T-helper 17 cell (primary cell): Measurements from ENCODE around the gene AMOTL2. TPM values are rescaled to one million over a fixed set of nuclear protein-coding genes. Genes with fewer than 3 reads are reported as not detected.

ENCODE experiments used
- ATAC-seq: fragments of 150-1000 bp; cut with Tn5 transposase; 2 replicates; pipeline ENCODE4 v1.10.0; 2021; ENCODE audit warnings: mild to moderate bottlenecking, moderate library complexity
- DNase-seq, 3 donors: peaks; one replicate each; pipeline versions ENCODE4 v3.0.0 to v3.0.0-alpha.2; 2020 to 2021
- H3K9me3 ChIP-seq: one replicate; pipeline ENCODE4 v1.7.0; 2013; ENCODE audit warnings: low read length, mild to moderate bottlenecking; ENCODE audit not compliant: control insufficient read depth, poor library complexity, severe bottlenecking
- H3K27ac Mint-ChIP-seq: one replicate; pipeline ENCODE4 v1.8.0; 2022; ENCODE audit warnings: mild to moderate bottlenecking, moderate library complexity, mixed read lengths
- H3K27me3 Mint-ChIP-seq: one replicate; pipeline ENCODE4 v1.8.0; 2022; ENCODE audit warnings: mixed read lengths
- H3K36me3 Mint-ChIP-seq: one replicate; pipeline ENCODE4 v1.8.0; 2022; ENCODE audit warnings: low read depth, mixed read lengths
- H3K4me1 Mint-ChIP-seq: one replicate; pipeline ENCODE4 v1.8.0; 2022; ENCODE audit warnings: mild to moderate bottlenecking, mixed read lengths
- H3K4me3 Mint-ChIP-seq: one replicate; pipeline ENCODE4 v1.8.0; 2022; ENCODE audit warnings: mild to moderate bottlenecking, moderate library complexity, mixed read lengths
- total RNA-seq, 4 donors: library from RNA in 2 of 4; stranded (reverse) in 2 of 4; gene quantifications; one replicate each; pipeline ENCODE4 v1.2.3 and lab custom pipeline; 2022 to 2026

The AMOTL2 gene
- total RNA-seq, 2 donors from 2014 or later = not detected

- H3K27ac Mint-ChIP-seq = no peak overlapping the region
- H3K9me3 ChIP-seq = no peaks in the 10 kb centered on the region
- H3K36me3 Mint-ChIP-seq = peaks cover 2% of the 10 kb centered on the region
- peaks cover 5% of the 10 kb centered on the region for H3K4me1 Mint-ChIP-seq
- peaks cover 66% of the 10 kb centered on the region for H3K27me3 Mint-ChIP-seq
- H3K4me3 Mint-ChIP-seq = no peak overlapping the region
- ATAC-seq = no peak
- no peak for DNase-seq
Observed at GRCh38 chr3:134326760-134327593, 47.3 kb downstream of the AMOTL2 start.

- H3K27ac Mint-ChIP-seq = no peak overlapping the region
- H3K36me3 Mint-ChIP-seq = peaks cover 2% of the 10 kb centered on the region
- H3K4me3 Mint-ChIP-seq = no peak overlapping the region
- H3K9me3 ChIP-seq = no peaks in the 10 kb centered on the region
- H3K4me1 Mint-ChIP-seq = peaks cover 5% of the 10 kb centered on the region
- DNase-seq (no peak), ATAC-seq (no peak)
- peaks cover 63% of the 10 kb centered on the region for H3K27me3 Mint-ChIP-seq
Observed at GRCh38 chr3:134326126-134326525, 48.1 kb downstream of the AMOTL2 start.

GRCh38 chr3:134325706-134326105 is 48.5 kb downstream of the AMOTL2 start:
- peaks cover 2% of the 10 kb centered on the region for H3K36me3 Mint-ChIP-seq

GRCh38 chr3:134325061-134325705 is 49.1 kb downstream of the AMOTL2 start:
- no peak for DNase-seq
- H3K27ac Mint-ChIP-seq = no peak overlapping the region
- ATAC-seq = no peak
- H3K4me3 Mint-ChIP-seq = no peak overlapping the region
- no peaks in the 10 kb centered on the region for H3K9me3 ChIP-seq
- peaks cover 53% of the 10 kb centered on the region for H3K27me3 Mint-ChIP-seq
- peaks cover 2% of the 10 kb centered on the region for H3K36me3 Mint-ChIP-seq
- H3K4me1 Mint-ChIP-seq = peaks cover 2% of the 10 kb centered on the region

More at GRCh38 chr3:134325706-134326105, 48.5 kb downstream of the AMOTL2 start:
- no peak overlapping the region for H3K4me3 Mint-ChIP-seq
- DNase-seq (no peak), ATAC-seq (no peak)
- peaks cover 58% of the 10 kb centered on the region for H3K27me3 Mint-ChIP-seq
- no peaks in the 10 kb centered on the region for H3K9me3 ChIP-seq
- no peak overlapping the region for H3K27ac Mint-ChIP-seq
- H3K4me1 Mint-ChIP-seq = peaks cover 2% of the 10 kb centered on the region

- Mint-ChIP-seq H3K36me3 (peaks cover 2% of the 10 kb centered on the region), H3K4me3 (no peak overlapping the region), H3K27ac (no peak overlapping the region), H3K27me3 (peaks cover 47% of the 10 kb centered on the region), H3K4me1 (peaks cover 2% of the 10 kb centered on the region)
- ATAC-seq (no peak), DNase-seq (no peak)
- H3K9me3 ChIP-seq = no peaks in the 10 kb centered on the region
Observed at GRCh38 chr3:134323966-134324962, 50.0 kb downstream of the AMOTL2 start.

GRCh38 chr3:134322286-134322685 is 52.0 kb downstream of the AMOTL2 start:
- H3K4me3 Mint-ChIP-seq = no peak overlapping the region
- H3K9me3 ChIP-seq = no peaks in the 10 kb centered on the region
- no peaks in the 10 kb centered on the region for H3K36me3 Mint-ChIP-seq
- DNase-seq (no peak), ATAC-seq (no peak)
- H3K4me1 Mint-ChIP-seq = peaks cover 2% of the 10 kb centered on the region
- H3K27me3 Mint-ChIP-seq = peaks cover 36% of the 10 kb centered on the region
- no peak overlapping the region for H3K27ac Mint-ChIP-seq

- Mint-ChIP-seq H3K27ac (no peak overlapping the region), H3K36me3 (no peaks in the 10 kb centered on the region), H3K4me3 (no peak overlapping the region), H3K4me1 (peaks cover 2% of the 10 kb centered on the region), H3K27me3 (peaks cover 35% of the 10 kb centered on the region)
- ATAC-seq (no peak), DNase-seq (no peak)
- no peaks in the 10 kb centered on the region for H3K9me3 ChIP-seq
Observed at GRCh38 chr3:134320749-134321148, 53.5 kb downstream of the AMOTL2 start.

- Mint-ChIP-seq H3K4me1 (no peaks in the 10 kb centered on the region), H3K4me3 (no peak overlapping the region), H3K27ac (no peak overlapping the region), H3K36me3 (no peaks in the 10 kb centered on the region), H3K27me3 (peaks cover 34% of the 10 kb centered on the region)
- DNase-seq = no peak
- no peak for ATAC-seq
- no peaks in the 10 kb centered on the region for H3K9me3 ChIP-seq
Observed at GRCh38 chr3:134319931-134320330, 54.3 kb downstream of the AMOTL2 start.

- Mint-ChIP-seq H3K4me3 (no peak overlapping the region), H3K27me3 (peaks cover 34% of the 10 kb centered on the region), H3K36me3 (peaks cover 5% of the 10 kb centered on the region), H3K27ac (no peak overlapping the region), H3K4me1 (peaks cover 4% of the 10 kb centered on the region)
- no peaks in the 10 kb centered on the region for H3K9me3 ChIP-seq
- DNase-seq (no peak), ATAC-seq (no peak)
Observed at GRCh38 chr3:134318166-134318565, 56.1 kb downstream of the AMOTL2 start.

- Mint-ChIP-seq H3K27me3 (peaks cover 28% of the 10 kb centered on the region), H3K4me3 (no peak overlapping the region)
Observed at GRCh38 chr3:134317106-134317947, 56.9 kb downstream of the AMOTL2 start.

GRCh38 chr3:134315286-134316106 is 58.8 kb downstream of the AMOTL2 start:
- H3K36me3 Mint-ChIP-seq = peaks cover 5% of the 10 kb centered on the region
- peaks cover 4% of the 10 kb centered on the region for H3K4me1 Mint-ChIP-seq
- H3K27me3 Mint-ChIP-seq = peaks cover 36% of the 10 kb centered on the region
- DNase-seq (no peak), ATAC-seq (no peak)
- H3K9me3 ChIP-seq = no peaks in the 10 kb centered on the region
- no peak overlapping the region for H3K27ac Mint-ChIP-seq
- H3K4me3 Mint-ChIP-seq = no peak overlapping the region

More at GRCh38 chr3:134317106-134317947, 56.9 kb downstream of the AMOTL2 start:
- no peak overlapping the region for H3K27ac Mint-ChIP-seq
- peaks cover 5% of the 10 kb centered on the region for H3K36me3 Mint-ChIP-seq
- peaks cover 4% of the 10 kb centered on the region for H3K4me1 Mint-ChIP-seq
- DNase-seq (no peak), ATAC-seq (no peak)
- no peaks in the 10 kb centered on the region for H3K9me3 ChIP-seq
